Smooth muscle cell (in vitro differentiated cells): ENCODE results near the gene PTPRE. TPM values are rescaled to one million over a fixed set of nuclear protein-coding genes. Genes with fewer than 3 reads are reported as not detected.

Experiments
- DNase-seq: peaks from one replicate; lab custom pipeline; 2025; ENCODE audit not compliant: unreplicated experiment; lab: John Stamatoyannopoulos, UW
- H2AFZ ChIP-seq: fragments of 200-600 bp; sonication (generic); 2 replicates; pipeline ENCODE4 v1.6.0; 2016; ENCODE audit warnings: antibody characterized with exemption, low read depth, mild to moderate bottlenecking
- H3F3A ChIP-seq: fragments of 200-600 bp; sonication (generic); 2 replicates; pipeline ENCODE4 v1.6.0; 2017; ENCODE audit warnings: antibody characterized with exemption, low read depth
- H3K27ac ChIP-seq: fragments of 200-600 bp; sonication (generic); 2 replicates; pipeline ENCODE4 v1.5.1; 2016; ENCODE audit warnings: low read depth, mild to moderate bottlenecking
- H3K27me3 ChIP-seq: fragments of 200-600 bp; sonication (generic); 2 replicates; pipeline ENCODE4 v1.6.1; 2016; ENCODE audit warnings: low read depth, mild to moderate bottlenecking
- H3K36me3 ChIP-seq: fragments of 200-600 bp; sonication (generic); 2 replicates; pipeline ENCODE4 v1.5.1; 2016; ENCODE audit warnings: low read depth
- H3K4me1 ChIP-seq: fragments of 200-600 bp; sonication (generic); 2 replicates; pipeline ENCODE4 v1.5.1; 2016; ENCODE audit warnings: low read depth
- H3K4me2 ChIP-seq: fragments of 200-600 bp; sonication (generic); 2 replicates; pipeline ENCODE4 v1.6.0; 2016; ENCODE audit warnings: mild to moderate bottlenecking
- H3K4me3 ChIP-seq: fragments of 200-600 bp; sonication (generic); 2 replicates; pipeline ENCODE4 v1.5.1; 2016; ENCODE audit warnings: mild to moderate bottlenecking
- H3K79me2 ChIP-seq: fragments of 200-600 bp; sonication (generic); 2 replicates; pipeline ENCODE4 v1.6.0; 2016; ENCODE audit warnings: low read depth, mild to moderate bottlenecking
- H3K9ac ChIP-seq: fragments of 200-600 bp; sonication (generic); 2 replicates; pipeline ENCODE4 v1.6.0; 2016; ENCODE audit warnings: low read depth
- H3K9me3 ChIP-seq: fragments of 200-600 bp; sonication (generic); replicated peaks from 2 replicates; pipeline ENCODE4 v1.5.1; 2016; ENCODE audit warnings: low read depth
- H4K20me1 ChIP-seq: fragments of 200-600 bp; sonication (generic); 2 replicates; pipeline ENCODE4 v1.6.0; 2016; ENCODE audit warnings: low read depth
- CTCF ChIP-seq: fragments of 200-600 bp; sonication (generic); IDR thresholded peaks from 2 replicates; pipeline ENCODE4 v1.5.1; 2017; ENCODE audit warnings: borderline replicate concordance, mild to moderate bottlenecking, antibody characterized with exemption; ENCODE audit not compliant: insufficient read depth, poor library complexity, severe bottlenecking
- WGBS: methylation state at CpG from one replicate; pipeline ENCODE4 v1.1.7; 2016; ENCODE audit warnings: low lambda C conversion rate; 5-methylcytosine and 5-hydroxymethylcytosine counted together
- polyA plus RNA-seq: library from polyadenylated mRNA; unstranded; fragments of >200 nt; fragmentation: Nextera tagmentation; extraction: Ambion mirVana; gene quantifications from 2 replicates; pipeline ENCODE4 v1.2.1, GENCODE V29; 2016
- total RNA-seq: library from RNA; depleted of rRNA; stranded (reverse); fragments of >200 nt; gene quantifications from 2 replicates; pipeline ENCODE4 v1.2.3, GENCODE V29; 2014

The PTPRE gene
- total and polyA plus RNA-seq, 2 experiments from 2014 or later = 17.1 to 22.7 TPM

GRCh38 chr10:127977357-127978009 is 70.6 kb downstream of the PTPRE start:
- Histone ChIP-seq H3F3A (peaks cover 10% of the 10 kb centered on the region), H3K9me3 (no peaks in the 10 kb centered on the region), H3K9ac (peak overlapping the region; percentile 34), H3K36me3 (no peaks in the 10 kb centered on the region), H3K27ac (peak overlapping the region; percentile 89), H2AFZ (no peak overlapping the region), H3K4me3 (no peak overlapping the region), H4K20me1 (no peaks in the 10 kb centered on the region), H3K79me2 (peaks cover 25% of the 10 kb centered on the region), H3K4me2 (peak overlapping the region; percentile 49), H3K27me3 (no peaks in the 10 kb centered on the region), H3K4me1 (peaks cover 8% of the 10 kb centered on the region)
- peak; percentile 13 for DNase-seq
- 24% methylated on average over 12 of the region's 12 CpGs for WGBS
- no peak for TF ChIP-seq CTCF

GRCh38 chr10:127978481-127978880 is 71.6 kb downstream of the PTPRE start:
- Histone ChIP-seq H3K4me1 (peaks cover 8% of the 10 kb centered on the region), H3K27ac (peak overlapping the region; percentile 89), H3K79me2 (peaks cover 25% of the 10 kb centered on the region), H2AFZ (no peak overlapping the region), H3F3A (peaks cover 10% of the 10 kb centered on the region), H4K20me1 (no peaks in the 10 kb centered on the region), H3K9ac (peak overlapping the region; percentile 34), H3K4me3 (no peak overlapping the region), H3K9me3 (no peaks in the 10 kb centered on the region), H3K4me2 (peak overlapping the region; percentile 49), H3K27me3 (no peaks in the 10 kb centered on the region), H3K36me3 (no peaks in the 10 kb centered on the region)
- no peak for TF ChIP-seq CTCF
- WGBS = 98% methylated on average over 9 of the region's 9 CpGs
- DNase-seq = no peak

GRCh38 chr10:127979045-127979444 is 72.1 kb downstream of the PTPRE start:
- H3K9ac ChIP-seq = no peak overlapping the region

More at GRCh38 chr10:127979045-127979444, 72.1 kb downstream of the PTPRE start:
- Histone ChIP-seq H3K27me3 (no peaks in the 10 kb centered on the region), H3K79me2 (peaks cover 25% of the 10 kb centered on the region), H3K9me3 (no peaks in the 10 kb centered on the region), H3K4me2 (no peak overlapping the region), H3K4me3 (no peak overlapping the region), H3K4me1 (peaks cover 8% of the 10 kb centered on the region), H3K27ac (peak overlapping the region; percentile 89), H3K36me3 (no peaks in the 10 kb centered on the region), H3F3A (peaks cover 10% of the 10 kb centered on the region), H4K20me1 (no peaks in the 10 kb centered on the region), H2AFZ (no peak overlapping the region)
- 96% methylated on average over 5 of the region's 5 CpGs for WGBS
- no peak for TF ChIP-seq CTCF
- DNase-seq = no peak
